ENCODE data around the gene FGF12.

- TF ChIP-seq FOXK2 (IDR thresholded peaks at IDR 0.05), result no peak
- no peak for TF ChIP-seq SP1 (IDR thresholded peaks at IDR 0.05)
- no peak for TF ChIP-seq BHLHE40 (IDR thresholded peaks at IDR 0.05; ENCODE audit: borderline replicate concordance)
- TF ChIP-seq PKNOX1 (IDR thresholded peaks at IDR 0.05), result no peak
- TF ChIP-seq NFRKB (IDR thresholded peaks at IDR 0.05), result no peak
- TF ChIP-seq SUZ12 (IDR thresholded peaks at IDR 0.05), result no peak
- TF ChIP-seq TARDBP (IDR thresholded peaks at IDR 0.05), result no peak
- TF ChIP-seq LEF1 (IDR thresholded peaks at IDR 0.05; ENCODE audit: borderline replicate concordance), result no peak
- TF ChIP-seq ELF4 (IDR thresholded peaks at IDR 0.05), result no peak
- TF ChIP-seq CTBP1 (IDR thresholded peaks at IDR 0.05; ENCODE audit: borderline replicate concordance), result no peak
- TF ChIP-seq ARNT (IDR thresholded peaks at IDR 0.05), result no peak
- no peak for TF ChIP-seq FOXM1 (IDR thresholded peaks at IDR 0.05; ENCODE audit: borderline replicate concordance)
- TF ChIP-seq L3MBTL2 (conservative IDR thresholded peaks at IDR 0.05), result no peak
These were observed 163.9 kb downstream of the FGF12 start for GRCh38 chr3:192563417-192563816.
